DOHH2 (cell line): Measurements from ENCODE around the gene GRID1.
"Not testable (repeated sequence)": the region's sequence is repeated elsewhere in the genome, so short reads cannot be mapped to it uniquely, and the experiment has no call there.

Experiments used
- H3F3A ChIP-seq: fragments of 200-600 bp; sonication (generic), shearing (Covaris generic); 2 replicates; pipeline ENCODE4 v1.6.0; 2016; ENCODE audit warnings: antibody characterized with exemption, mild to moderate bottlenecking; ENCODE audit not compliant: control insufficient read depth, insufficient read depth
- H3K27ac ChIP-seq: fragments of 200-600 bp; sonication (generic); 2 replicates; pipeline ENCODE4 v1.5.1; 2014; ENCODE audit warnings: low read depth, mild to moderate bottlenecking, low read length, moderate library complexity
- H3K27me3 ChIP-seq: fragments of 200-600 bp; sonication (generic); 2 replicates; pipeline ENCODE4 v1.6.1; 2014; ENCODE audit warnings: mild to moderate bottlenecking, low read length, mixed read lengths; ENCODE audit not compliant: control insufficient read depth
- H3K36me3 ChIP-seq: fragments of 200-600 bp; sonication (generic); 2 replicates; pipeline ENCODE4 v1.6.1; 2014; ENCODE audit warnings: mild to moderate bottlenecking, low read length, moderate library complexity, mixed read lengths; ENCODE audit not compliant: control insufficient read depth
- H3K4me1 ChIP-seq: fragments of 200-600 bp; sonication (generic); 2 replicates; pipeline ENCODE4 v1.6.1; 2014; ENCODE audit warnings: mild to moderate bottlenecking, low read length, mixed read lengths; ENCODE audit not compliant: control insufficient read depth
- H3K4me2 ChIP-seq: fragments of 200-600 bp; sonication (generic); 2 replicates; pipeline ENCODE4 v1.6.0; 2014; ENCODE audit warnings: mild to moderate bottlenecking, low read length, moderate library complexity
- H3K4me3 ChIP-seq: fragments of 200-600 bp; sonication (generic); 2 replicates; pipeline ENCODE4 v1.5.1; 2014; ENCODE audit warnings: mild to moderate bottlenecking, low read length, mixed read lengths
- H3K79me2 ChIP-seq: fragments of 200-600 bp; sonication (generic); 2 replicates; pipeline ENCODE4 v1.6.1; 2014; ENCODE audit warnings: mild to moderate bottlenecking, low read length, mixed read lengths; ENCODE audit not compliant: control insufficient read depth
- H3K9me2 ChIP-seq: fragments of 200-600 bp; sonication (generic); replicated peaks from 2 replicates; pipeline ENCODE4 v1.6.1; 2014; ENCODE audit warnings: mild to moderate bottlenecking, low read length, mixed read lengths; ENCODE audit not compliant: control insufficient read depth
- H3K9me3 ChIP-seq: fragments of 200-600 bp; sonication (generic); 2 replicates; pipeline ENCODE4 v1.6.1; 2014; ENCODE audit warnings: antibody characterized with exemption, low read length, mixed read lengths; ENCODE audit not compliant: control insufficient read depth, insufficient read depth
- H4K20me1 ChIP-seq: fragments of 200-600 bp; sonication (generic); 2 replicates; pipeline ENCODE4 v1.6.0; 2014; ENCODE audit warnings: low read depth, mild to moderate bottlenecking, antibody characterized with exemption, low read length, moderate library complexity; ENCODE audit not compliant: control insufficient read depth, insufficient read depth
- EZH2phosphoT487 ChIP-seq: fragments of 200-600 bp; sonication (generic); IDR thresholded peaks from 2 replicates; pipeline ENCODE4 v1.6.1; 2017; ENCODE audit warnings: borderline replicate concordance, mild to moderate bottlenecking, antibody characterized with exemption, low read length, moderate library complexity, mixed read lengths
- TF ChIP-seq, protein P1 (sequence below): fragments of 200-600 bp; sonication (generic); IDR thresholded peaks from one replicate; pipeline ENCODE4 v1.5.1; 2014; ENCODE audit warnings: antibody characterized with exemption, mild to moderate bottlenecking, low read depth, low read length; ENCODE audit not compliant: poor library complexity, severe bottlenecking

The GRID1 gene

DNA sequence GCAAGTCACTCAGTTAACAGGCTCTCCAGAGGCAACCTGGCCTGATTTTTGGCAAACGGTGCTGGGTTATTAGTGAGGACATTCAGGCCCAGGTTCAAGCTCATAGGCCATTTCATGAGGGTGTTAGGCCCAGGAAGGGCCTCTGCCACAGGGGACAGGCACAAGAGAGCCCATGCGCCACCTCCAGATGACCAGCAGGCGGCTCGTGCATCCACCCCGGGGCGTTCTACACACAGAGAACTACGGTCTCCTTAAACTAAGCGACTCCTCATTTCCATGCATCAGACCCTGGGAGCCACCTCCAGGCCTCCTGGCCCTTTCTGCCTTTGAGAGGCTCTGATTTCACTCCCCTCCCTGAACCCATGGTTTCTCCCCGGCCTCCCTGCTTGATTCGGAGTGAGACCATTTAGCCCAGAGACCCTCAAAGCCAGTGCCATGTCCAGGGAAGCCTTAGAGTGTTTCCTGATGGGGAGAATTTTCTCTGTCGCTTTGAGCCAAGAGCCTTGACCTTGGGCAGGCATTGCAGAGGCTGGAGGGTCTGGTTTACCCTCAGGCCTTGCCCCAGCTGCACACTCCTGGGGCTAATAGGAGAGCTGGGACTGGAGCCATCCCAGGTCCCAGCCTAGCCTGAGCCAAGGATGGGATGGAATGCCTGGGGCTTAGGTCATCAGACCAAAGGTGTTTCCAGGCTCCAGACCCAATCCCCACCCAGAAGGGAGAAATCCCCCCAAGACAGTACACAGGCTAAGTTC lies 188.0 kb downstream of the GRID1 start:
- H3K9me2 ChIP-seq = no peaks in the 10 kb centered on the region
- no peaks in the 10 kb centered on the region for H3K79me2 ChIP-seq
- no peaks in the 10 kb centered on the region for H3K9me3 ChIP-seq
- no peak overlapping the region for H3K4me3 ChIP-seq
- H3K36me3 ChIP-seq = no peaks in the 10 kb centered on the region
- H3F3A ChIP-seq = no peaks in the 10 kb centered on the region
- H3K4me1 ChIP-seq = no peaks in the 10 kb centered on the region
- TF ChIP-seq EZH2phosphoT487 = no peak
- TF ChIP-seq, protein P1, sequence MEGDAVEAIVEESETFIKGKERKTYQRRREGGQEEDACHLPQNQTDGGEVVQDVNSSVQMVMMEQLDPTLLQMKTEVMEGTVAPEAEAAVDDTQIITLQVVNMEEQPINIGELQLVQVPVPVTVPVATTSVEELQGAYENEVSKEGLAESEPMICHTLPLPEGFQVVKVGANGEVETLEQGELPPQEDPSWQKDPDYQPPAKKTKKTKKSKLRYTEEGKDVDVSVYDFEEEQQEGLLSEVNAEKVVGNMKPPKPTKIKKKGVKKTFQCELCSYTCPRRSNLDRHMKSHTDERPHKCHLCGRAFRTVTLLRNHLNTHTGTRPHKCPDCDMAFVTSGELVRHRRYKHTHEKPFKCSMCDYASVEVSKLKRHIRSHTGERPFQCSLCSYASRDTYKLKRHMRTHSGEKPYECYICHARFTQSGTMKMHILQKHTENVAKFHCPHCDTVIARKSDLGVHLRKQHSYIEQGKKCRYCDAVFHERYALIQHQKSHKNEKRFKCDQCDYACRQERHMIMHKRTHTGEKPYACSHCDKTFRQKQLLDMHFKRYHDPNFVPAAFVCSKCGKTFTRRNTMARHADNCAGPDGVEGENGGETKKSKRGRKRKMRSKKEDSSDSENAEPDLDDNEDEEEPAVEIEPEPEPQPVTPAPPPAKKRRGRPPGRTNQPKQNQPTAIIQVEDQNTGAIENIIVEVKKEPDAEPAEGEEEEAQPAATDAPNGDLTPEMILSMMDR = peak; percentile 22
- no peaks in the 10 kb centered on the region for H4K20me1 ChIP-seq
- no peaks in the 10 kb centered on the region for H3K27me3 ChIP-seq
- no peak overlapping the region for H3K27ac ChIP-seq
- H3K4me2 ChIP-seq = no peak overlapping the region

DNA sequence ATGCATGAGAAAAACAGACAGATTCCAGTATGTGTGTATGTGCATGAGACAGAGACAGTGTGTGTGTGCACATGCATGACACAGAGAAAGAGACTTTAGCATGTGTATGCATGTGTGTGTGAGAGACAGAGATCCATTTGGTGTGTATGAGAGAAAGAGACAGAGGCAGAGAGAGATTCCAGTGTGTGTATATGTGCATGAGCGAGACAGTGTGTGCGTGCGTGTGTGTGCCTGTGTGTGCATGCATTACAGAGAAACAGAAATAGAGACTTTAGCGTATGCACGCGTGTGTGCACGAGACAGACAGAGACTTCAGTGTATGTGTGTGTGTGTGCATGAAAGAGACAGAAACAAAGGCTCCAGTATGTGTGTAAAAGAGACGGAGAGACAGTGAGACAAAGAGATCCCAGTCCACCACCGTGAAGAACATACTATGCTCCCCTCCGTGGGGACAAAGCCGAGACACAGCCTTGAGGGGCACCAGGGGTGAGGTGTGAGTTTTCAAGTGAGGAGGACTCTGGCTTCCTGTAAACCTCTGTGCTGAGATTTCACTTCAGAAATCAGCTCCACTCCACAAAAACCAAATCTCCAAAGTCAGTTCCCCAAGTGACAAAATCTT lies 188.9 kb downstream of the GRID1 start:
- H3K27me3 ChIP-seq = no peaks in the 10 kb centered on the region
- no peaks in the 10 kb centered on the region for H4K20me1 ChIP-seq
- no peak overlapping the region for H3K27ac ChIP-seq
- H3K9me3 ChIP-seq = no peaks in the 10 kb centered on the region
- no peaks in the 10 kb centered on the region for H3K79me2 ChIP-seq
- H3K4me2 ChIP-seq = no peak overlapping the region
- H3F3A ChIP-seq = no peaks in the 10 kb centered on the region
- H3K9me2 ChIP-seq = no peaks in the 10 kb centered on the region
- TF ChIP-seq, protein P1 = no peak
- H3K4me3 ChIP-seq = no peak overlapping the region
- no peaks in the 10 kb centered on the region for H3K4me1 ChIP-seq
- no peaks in the 10 kb centered on the region for H3K36me3 ChIP-seq

DNA sequence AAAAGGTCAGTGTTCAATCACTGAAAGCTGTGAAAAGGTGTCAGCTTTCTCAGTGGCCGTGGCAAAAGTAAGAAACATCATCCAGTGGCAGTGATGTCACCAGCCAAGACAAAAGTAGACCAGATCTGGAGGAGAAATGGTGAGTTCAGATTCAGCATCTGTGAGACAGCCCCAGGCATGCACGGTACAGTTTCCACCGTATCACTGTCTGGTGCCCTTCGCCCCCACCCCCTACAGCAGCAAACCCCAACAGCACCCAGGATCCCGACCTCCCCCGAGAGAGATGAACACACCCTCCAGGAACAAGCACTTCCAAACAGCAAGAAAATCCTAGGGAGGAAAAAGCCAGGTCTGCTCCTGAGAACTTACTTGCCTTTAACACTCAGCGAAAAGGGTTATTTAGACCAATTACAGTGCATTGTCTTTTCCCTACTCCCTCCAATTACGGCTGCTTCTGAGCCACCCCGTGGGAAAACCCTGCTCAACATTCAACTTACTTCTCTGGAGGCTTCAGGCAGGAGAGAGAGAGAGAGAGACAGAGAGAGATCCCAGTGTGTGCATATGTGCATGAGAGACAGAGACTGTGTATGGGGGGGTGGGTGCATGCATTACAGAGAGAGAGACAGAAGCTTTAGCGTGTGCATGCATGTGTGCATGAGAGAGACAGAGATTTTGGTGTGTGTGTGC lies 189.6 kb downstream of the GRID1 start:
- Histone ChIP-seq H3F3A (no peaks in the 10 kb centered on the region), H3K27me3 (no peaks in the 10 kb centered on the region), H3K79me2 (no peaks in the 10 kb centered on the region), H3K36me3 (no peaks in the 10 kb centered on the region), H3K4me2 (no peak overlapping the region), H3K4me3 (no peak overlapping the region), H4K20me1 (no peaks in the 10 kb centered on the region), H3K27ac (no peak overlapping the region), H3K9me3 (no peaks in the 10 kb centered on the region), H3K9me2 (no peaks in the 10 kb centered on the region), H3K4me1 (no peaks in the 10 kb centered on the region)
- no peak for TF ChIP-seq EZH2phosphoT487
- TF ChIP-seq, protein P1 = no peak

DNA sequence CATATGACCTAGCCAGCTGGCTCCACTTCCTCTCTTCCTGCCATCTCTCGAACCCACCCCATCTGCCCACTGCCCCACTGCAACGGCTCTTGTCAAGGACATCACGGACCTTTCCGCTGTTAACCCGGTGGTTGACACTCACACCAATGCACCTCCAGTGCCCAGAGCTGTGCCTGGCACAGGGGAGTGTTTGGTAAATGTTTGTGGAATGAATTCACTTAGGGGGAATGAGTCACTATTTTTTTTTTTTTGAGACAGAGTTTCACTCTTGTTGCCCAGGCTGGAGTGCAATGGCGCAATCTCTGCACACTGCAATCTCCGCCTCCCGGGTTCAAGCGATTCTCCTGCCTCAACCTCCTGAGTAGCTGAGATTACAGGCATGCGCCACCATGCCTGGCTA lies 191.1 kb downstream of the GRID1 start:
- H3K9me3 ChIP-seq, H3K4me1 ChIP-seq, H3K27ac ChIP-seq, H3K36me3 ChIP-seq, H3K79me2 ChIP-seq, H3K4me2 ChIP-seq, H3F3A ChIP-seq, H4K20me1 ChIP-seq, H3K27me3 ChIP-seq, H3K4me3 ChIP-seq, H3K9me2 ChIP-seq: not testable (repeated sequence)
